ENCODE results near the gene GRIN1. TPM values are rescaled to one million over a fixed set of nuclear protein-coding genes. Genes with fewer than 3 reads are reported as not detected.

GRIN1 gene
- total and polyA plus RNA-seq, 2 donors (not counting 1 experiment from before 2014, with no cell fraction given): 0.04 TPM; not detected in 1

DNA sequence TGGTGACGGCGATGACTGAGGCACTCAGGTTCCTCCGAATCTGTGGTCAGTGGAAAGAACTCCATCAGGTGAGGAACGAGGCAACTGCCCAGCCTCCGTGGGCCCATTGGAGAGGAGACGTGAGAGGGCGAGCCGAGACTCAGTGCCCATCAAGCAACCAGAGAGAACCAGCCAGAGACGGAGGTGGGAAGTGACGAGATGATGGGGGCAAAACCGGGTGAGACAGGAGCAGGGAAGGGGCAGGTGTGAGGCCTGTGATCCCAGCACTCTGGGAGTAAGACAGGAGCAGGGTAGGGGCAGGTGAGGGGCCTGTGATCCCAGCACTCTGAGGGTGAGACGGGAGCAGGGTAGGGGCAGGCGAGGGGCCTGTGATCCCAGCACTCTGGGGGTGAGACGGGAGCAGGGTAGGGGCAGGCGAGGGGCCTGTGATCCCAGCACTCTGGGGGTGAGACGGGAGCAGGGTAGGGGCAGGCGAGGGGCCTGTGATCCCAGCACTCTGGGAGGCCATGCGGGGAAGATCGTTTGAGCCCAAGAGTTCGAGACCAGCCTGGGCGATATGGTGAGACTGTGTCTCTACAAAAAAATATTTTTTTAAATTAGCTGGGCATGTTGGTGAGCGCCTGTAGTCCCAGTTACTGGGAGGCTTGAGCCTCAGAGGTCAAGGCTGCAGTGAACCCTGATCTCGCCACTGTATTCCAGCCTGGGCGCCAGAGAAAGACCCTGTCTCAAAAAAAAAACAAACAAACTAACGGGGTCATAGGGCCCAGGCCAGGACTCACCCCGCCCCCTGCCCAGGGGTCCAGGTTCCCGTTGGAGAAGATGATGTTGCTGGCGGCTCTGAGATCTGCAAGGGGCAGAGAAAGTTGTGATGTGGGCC is 27.8 kb upstream of the GRIN1 start:
- no peaks in the 10 kb centered on the region for H3K9me3 ChIP-seq (ENCODE audit: control extremely low read depth in 1 of 3, control insufficient read depth in 2 of 3, insufficient read depth in 1 of 3, low read length in 2 of 3)
- peaks cover 9 to 18% of the 10 kb centered on the region in 2 donors for H3K4me1 ChIP-seq (ENCODE audit: control insufficient read depth in 2 of 2, insufficient read depth in 2 of 2, low read length in 2 of 2)
- Mint-ChIP-seq H3K4me1 (peaks cover 10% of the 10 kb centered on the region), H3K4me3 (peak overlapping the region; percentile 32), H3K27ac (no peak overlapping the region), H3K9me3 (ENCODE audit: insufficient read depth) (no peaks in the 10 kb centered on the region), H3K27me3 (no peaks in the 10 kb centered on the region)
- DNase-seq (no peak), ATAC-seq (ENCODE audit: low read depth) (no peak)
- no peaks in the 10 kb centered on the region for H3K27me3 ChIP-seq (replicated peaks in 1 of 4; ENCODE audit: control extremely low read depth in 1 of 4, control insufficient read depth in 3 of 4, insufficient read depth in 4 of 4, low read length in 3 of 4)
- H3K4me3 ChIP-seq (ENCODE audit: control extremely low read depth in 1 of 5, extremely low read depth in 1 of 5, insufficient read depth in 1 of 5, low read depth in 2 of 5, low read length in 4 of 5): no peak overlapping the region
- 93% methylated on average over 22 of the region's 28 CpGs for WGBS (ENCODE audit: insufficient coverage)
- H3K79me2 ChIP-seq (ENCODE audit: control insufficient read depth, insufficient read depth, low read length): peaks cover 21% of the 10 kb centered on the region
- CTCF ChIA-PET: no interaction called here
- no peak overlapping the region for H2AFZ ChIP-seq (ENCODE audit: insufficient read depth, low read depth, low read length, poor library complexity, severe bottlenecking)
- H3K9ac ChIP-seq (ENCODE audit: low read length): no peak overlapping the region
- intact Hi-C loops (cut with micrococcal nuclease): no loop called here
- H4K20me1 ChIP-seq (ENCODE audit: control insufficient read depth, insufficient read depth, low read length, poor library complexity, severe bottlenecking): peaks cover 17% of the 10 kb centered on the region
- no peak overlapping the region for H3K4me2 ChIP-seq (replicated peaks; ENCODE audit: low read depth, low read length, poor library complexity, severe bottlenecking)
- H3K36me3 ChIP-seq (replicated peaks in 1 of 2; ENCODE audit: control extremely low read depth in 1 of 2, control insufficient read depth in 1 of 2, extremely low read depth in 1 of 2, insufficient read depth in 2 of 2, low read length in 1 of 2): peaks cover 0 to 62% of the 10 kb centered on the region in 2 experiments
- POLR2A ChIA-PET: interaction anchor here (0.9 kb wide), 1 partner anchor 26 kb away, joined by 6 read pairs; no protein-coding TSS in a partner anchor
- TF ChIP-seq, protein P1, sequence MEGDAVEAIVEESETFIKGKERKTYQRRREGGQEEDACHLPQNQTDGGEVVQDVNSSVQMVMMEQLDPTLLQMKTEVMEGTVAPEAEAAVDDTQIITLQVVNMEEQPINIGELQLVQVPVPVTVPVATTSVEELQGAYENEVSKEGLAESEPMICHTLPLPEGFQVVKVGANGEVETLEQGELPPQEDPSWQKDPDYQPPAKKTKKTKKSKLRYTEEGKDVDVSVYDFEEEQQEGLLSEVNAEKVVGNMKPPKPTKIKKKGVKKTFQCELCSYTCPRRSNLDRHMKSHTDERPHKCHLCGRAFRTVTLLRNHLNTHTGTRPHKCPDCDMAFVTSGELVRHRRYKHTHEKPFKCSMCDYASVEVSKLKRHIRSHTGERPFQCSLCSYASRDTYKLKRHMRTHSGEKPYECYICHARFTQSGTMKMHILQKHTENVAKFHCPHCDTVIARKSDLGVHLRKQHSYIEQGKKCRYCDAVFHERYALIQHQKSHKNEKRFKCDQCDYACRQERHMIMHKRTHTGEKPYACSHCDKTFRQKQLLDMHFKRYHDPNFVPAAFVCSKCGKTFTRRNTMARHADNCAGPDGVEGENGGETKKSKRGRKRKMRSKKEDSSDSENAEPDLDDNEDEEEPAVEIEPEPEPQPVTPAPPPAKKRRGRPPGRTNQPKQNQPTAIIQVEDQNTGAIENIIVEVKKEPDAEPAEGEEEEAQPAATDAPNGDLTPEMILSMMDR (IDR thresholded peaks at IDR 0.05): no peak
- TF ChIP-seq EZH2 (IDR thresholded peaks at IDR 0.05; ENCODE audit: borderline replicate concordance, insufficient read depth, low read depth, low read length, poor library complexity, severe bottlenecking): no peak
- H3K27ac ChIP-seq (ENCODE audit: low read length in 2 of 2): no peak overlapping the region
